Hepatocyte (in vitro differentiated cells): Measurements from ENCODE around the gene TMEM215.

Experiments
- EZH2 ChIP-seq: fragments of 200-600 bp; sonication (generic); IDR thresholded peaks from 2 replicates; pipeline ENCODE4 v1.6.1; 2016; ENCODE audit warnings: antibody characterized with exemption, mild to moderate bottlenecking, borderline replicate concordance
- EZH2phosphoT487 ChIP-seq: fragments of 200-600 bp; sonication (generic); IDR thresholded peaks from one replicate; pipeline ENCODE4 v1.6.1; 2018; ENCODE audit warnings: antibody characterized with exemption, mild to moderate bottlenecking, low read depth, moderate library complexity; ENCODE audit not compliant: unreplicated experiment, severe bottlenecking
- TF ChIP-seq, protein P1 (sequence below): fragments of 200-600 bp; sonication (generic); IDR thresholded peaks from 2 replicates; pipeline ENCODE4 v1.5.1; 2016; ENCODE audit warnings: antibody characterized with exemption, mild to moderate bottlenecking; ENCODE audit not compliant: poor library complexity

DNA sequence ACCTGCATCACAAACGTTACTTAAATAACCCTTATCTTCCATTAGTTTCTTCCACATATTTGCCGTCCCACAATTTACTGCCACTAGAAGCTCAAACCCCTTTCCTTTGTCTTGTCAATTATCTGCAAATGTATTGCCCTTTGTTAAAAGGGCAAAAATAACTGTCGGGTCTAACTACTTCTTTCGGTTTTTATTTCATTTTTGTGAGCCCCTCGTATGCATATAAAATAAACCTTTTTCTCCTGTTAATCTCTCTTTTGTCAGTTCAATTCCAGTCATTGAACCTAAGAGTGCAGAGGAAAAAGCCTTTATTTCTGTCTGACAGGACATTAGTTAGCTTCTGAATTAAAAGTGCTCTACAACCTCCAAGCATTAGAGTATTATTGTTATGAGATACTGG lies 45.5 kb downstream of the TMEM215 start:
- TF ChIP-seq, protein P1, sequence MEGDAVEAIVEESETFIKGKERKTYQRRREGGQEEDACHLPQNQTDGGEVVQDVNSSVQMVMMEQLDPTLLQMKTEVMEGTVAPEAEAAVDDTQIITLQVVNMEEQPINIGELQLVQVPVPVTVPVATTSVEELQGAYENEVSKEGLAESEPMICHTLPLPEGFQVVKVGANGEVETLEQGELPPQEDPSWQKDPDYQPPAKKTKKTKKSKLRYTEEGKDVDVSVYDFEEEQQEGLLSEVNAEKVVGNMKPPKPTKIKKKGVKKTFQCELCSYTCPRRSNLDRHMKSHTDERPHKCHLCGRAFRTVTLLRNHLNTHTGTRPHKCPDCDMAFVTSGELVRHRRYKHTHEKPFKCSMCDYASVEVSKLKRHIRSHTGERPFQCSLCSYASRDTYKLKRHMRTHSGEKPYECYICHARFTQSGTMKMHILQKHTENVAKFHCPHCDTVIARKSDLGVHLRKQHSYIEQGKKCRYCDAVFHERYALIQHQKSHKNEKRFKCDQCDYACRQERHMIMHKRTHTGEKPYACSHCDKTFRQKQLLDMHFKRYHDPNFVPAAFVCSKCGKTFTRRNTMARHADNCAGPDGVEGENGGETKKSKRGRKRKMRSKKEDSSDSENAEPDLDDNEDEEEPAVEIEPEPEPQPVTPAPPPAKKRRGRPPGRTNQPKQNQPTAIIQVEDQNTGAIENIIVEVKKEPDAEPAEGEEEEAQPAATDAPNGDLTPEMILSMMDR = no peak
- TF ChIP-seq EZH2 = no peak
- no peak for TF ChIP-seq EZH2phosphoT487
